Activated CD4-positive, alpha-beta T cell treated with anti-CD3 and anti-CD28 coated beads, Interleukin-2, amount 10 ng/mL, durations not matched to agents 7 days and 5 days (primary cell): Measurements from ENCODE around the gene ADPRS. TPM values are rescaled to one million over a fixed set of nuclear protein-coding genes. Genes with fewer than 3 reads are reported as not detected.

Experiments used
- CTCF ChIA-PET: fragments of 350-600 bp; sonication (Branson Sonifier 250); formaldehyde crosslinking; loops from one replicate; lab custom pipeline; 2021; ENCODE audit warnings: antibody characterized with exemption; lab: Charles Lee
- POLR2A ChIA-PET: fragments of 350-600 bp; sonication (Branson Sonifier 250); formaldehyde crosslinking; loops from one replicate; lab custom pipeline; 2021; ENCODE audit warnings: antibody characterized with exemption; lab: Charles Lee
- DNase-seq: peaks from one replicate; pipeline ENCODE4 v3.0.0-alpha.2; 2020
- H3K27ac Mint-ChIP-seq: one replicate; pipeline ENCODE4 v1.8.0; 2021; ENCODE audit warnings: mild to moderate bottlenecking, moderate library complexity, mixed read lengths
- H3K27me3 Mint-ChIP-seq: one replicate; pipeline ENCODE4 v1.8.0; 2021; ENCODE audit warnings: mixed read lengths
- H3K36me3 Mint-ChIP-seq: one replicate; pipeline ENCODE4 v1.8.0; 2021; ENCODE audit warnings: low read depth, mixed read lengths
- H3K4me1 Mint-ChIP-seq: one replicate; pipeline ENCODE4 v1.8.0; 2021; ENCODE audit warnings: mixed read lengths
- H3K4me3 Mint-ChIP-seq: one replicate; pipeline ENCODE4 v1.8.0; 2021; ENCODE audit warnings: mild to moderate bottlenecking, moderate library complexity, mixed read lengths
- H3K9me3 Mint-ChIP-seq: one replicate; pipeline ENCODE4 v1.8.0; 2021; ENCODE audit warnings: mixed read lengths
- total RNA-seq, 2 experiments: library from RNA; stranded (reverse); gene quantifications; one replicate each; pipeline ENCODE4 v1.2.3, GENCODE V29; 2021

ADPRS gene
- total RNA-seq: 10 to 100 TPM; 27.2 to 29.5 TPM

- no peaks in the 10 kb centered on the region for H3K9me3 Mint-ChIP-seq
- CTCF ChIA-PET: interaction anchor here (0.6 to 0.8 kb wide), 3 partner anchors 16 to 60 kb away, joined by 3 read pairs; partner anchors contain the start of gene TRAPPC3
These were observed at the start of gene ADPRS for GRCh38 chr1:36088577-36089392. Gene ADPRS, plus strand, starts transcription at chr1:36088892. Its CDS starts 13 bp downstream, at chr1:36088905.

DNA sequence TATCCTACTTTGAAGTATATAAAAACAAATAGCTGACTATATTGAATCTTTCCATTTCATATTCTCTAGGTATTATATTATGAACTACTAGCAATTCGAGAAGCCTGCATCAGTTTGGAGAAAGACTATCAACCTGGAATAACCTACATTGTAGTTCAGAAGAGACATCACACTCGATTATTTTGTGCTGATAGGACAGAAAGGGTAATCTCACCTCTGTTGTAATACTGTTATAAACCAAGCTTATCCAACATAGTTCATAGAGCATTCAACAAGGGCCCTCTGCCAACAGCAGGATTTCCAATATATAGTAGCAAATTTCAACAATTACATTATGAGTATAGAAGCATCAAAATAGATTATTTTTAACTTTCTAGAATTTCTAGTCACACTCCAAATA, 48.5 kb upstream of the ADPRS start:
- H3K9me3 Mint-ChIP-seq: no peaks in the 10 kb centered on the region
- POLR2A ChIA-PET: no interaction called here

More at GRCh38 chr1:36088577-36089392, at the start of gene ADPRS:
- peak; percentile 92 for DNase-seq
- peaks cover 18% of the 10 kb centered on the region for H3K4me1 Mint-ChIP-seq
- peak within 1 kb of the TSS; percentile 89 for H3K4me3 Mint-ChIP-seq
- peaks cover 17% of the 10 kb centered on the region for H3K36me3 Mint-ChIP-seq
- H3K27ac Mint-ChIP-seq: peak within 1 kb of the TSS; percentile 87
- peaks cover 9% of the 10 kb centered on the region for H3K27me3 Mint-ChIP-seq
- POLR2A ChIA-PET: no interaction called here

GRCh38 chr1:36051821-36052220, 36.9 kb upstream of the ADPRS start:
- H3K4me3 Mint-ChIP-seq: no peak overlapping the region
- peaks cover 2% of the 10 kb centered on the region for H3K9me3 Mint-ChIP-seq
- DNase-seq: no peak
- H3K27ac Mint-ChIP-seq: no peak overlapping the region
- no peaks in the 10 kb centered on the region for H3K4me1 Mint-ChIP-seq
- H3K36me3 Mint-ChIP-seq: peaks cover 22% of the 10 kb centered on the region
- CTCF ChIA-PET: no interaction called here
- POLR2A ChIA-PET: no interaction called here
- H3K27me3 Mint-ChIP-seq: no peaks in the 10 kb centered on the region

More for the DNA sequence above, 48.5 kb upstream of the ADPRS start:
- Mint-ChIP-seq H3K27ac (no peak overlapping the region), H3K4me3 (no peak overlapping the region), H3K27me3 (no peaks in the 10 kb centered on the region), H3K36me3 (peaks cover 26% of the 10 kb centered on the region), H3K4me1 (no peaks in the 10 kb centered on the region)
- CTCF ChIA-PET: no interaction called here
- DNase-seq: no peak

- ChIA-PET POLR2A (interaction anchor here (0.6 kb wide), 1 partner anchor 124 kb away, joined by 5 read pairs; no protein-coding TSS in a partner anchor), CTCF (interaction anchor here (0.8 to 1.0 kb wide), 2 partner anchors 9 to 149 kb away, joined by 3 to 4 read pairs; no protein-coding TSS in a partner anchor)
- Mint-ChIP-seq H3K4me1 (no peaks in the 10 kb centered on the region), H3K4me3 (no peak overlapping the region), H3K36me3 (peaks cover 6% of the 10 kb centered on the region), H3K27ac (no peak overlapping the region), H3K27me3 (no peaks in the 10 kb centered on the region), H3K9me3 (no peaks in the 10 kb centered on the region)
- no peak for DNase-seq
These were observed 34.7 kb upstream of the ADPRS start for GRCh38 chr1:36053978-36054377.

DNA sequence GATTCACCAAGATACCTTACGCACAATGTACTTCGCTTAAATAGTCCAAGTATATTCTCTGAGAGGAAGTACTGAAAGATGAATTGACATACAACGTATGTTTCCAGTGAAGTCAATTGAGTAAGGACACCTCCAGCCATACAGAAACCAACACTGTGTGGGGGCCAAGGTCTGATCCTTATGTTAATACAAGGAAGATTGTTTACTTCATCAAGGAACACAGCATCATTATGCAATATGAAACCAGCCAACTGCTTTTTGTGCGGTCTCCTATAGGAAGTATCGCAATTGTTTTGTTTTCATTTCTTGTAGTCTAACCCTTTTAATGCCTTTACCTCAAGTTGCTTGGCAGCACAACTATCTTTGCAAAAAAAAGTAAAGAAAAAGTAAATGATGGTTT, 33.0 kb upstream of the ADPRS start:
- ChIA-PET POLR2A (no interaction called here), CTCF (no interaction called here)
- no peaks in the 10 kb centered on the region for H3K27me3 Mint-ChIP-seq
- no peak for DNase-seq
- H3K9me3 Mint-ChIP-seq: no peaks in the 10 kb centered on the region
- H3K27ac Mint-ChIP-seq: no peak overlapping the region
- no peaks in the 10 kb centered on the region for H3K4me1 Mint-ChIP-seq
- no peak overlapping the region for H3K4me3 Mint-ChIP-seq
- H3K36me3 Mint-ChIP-seq: peaks cover 6% of the 10 kb centered on the region

DNA sequence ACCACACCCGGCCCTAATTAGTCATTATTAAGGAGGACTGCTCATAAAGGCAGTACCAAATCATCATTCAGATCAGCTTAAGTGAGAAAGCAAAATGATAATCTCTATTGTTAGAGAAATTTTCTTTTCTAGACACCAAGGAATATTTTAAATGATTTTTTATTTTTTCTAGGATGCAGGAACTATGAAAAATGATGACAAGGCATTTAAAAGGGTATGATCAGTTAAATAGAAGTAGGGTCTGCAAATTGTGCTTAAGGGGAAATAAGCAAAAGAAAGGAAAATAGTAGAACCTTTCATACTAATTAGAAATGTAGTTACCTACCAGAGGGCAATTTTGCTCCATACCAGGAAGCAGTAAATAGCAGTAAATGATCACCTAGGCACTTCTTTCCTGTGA, 26.4 kb upstream of the ADPRS start:
- CTCF ChIA-PET: interaction anchor here (0.7 kb wide), 1 partner anchor 349 kb away, joined by 3 read pairs; no protein-coding TSS in a partner anchor

GRCh38 chr1:36067871-36068270, 20.8 kb upstream of the ADPRS start:
- H3K9me3 Mint-ChIP-seq: no peaks in the 10 kb centered on the region
- no peak overlapping the region for H3K4me3 Mint-ChIP-seq
- DNase-seq: no peak
- no peaks in the 10 kb centered on the region for H3K27me3 Mint-ChIP-seq
- no peaks in the 10 kb centered on the region for H3K36me3 Mint-ChIP-seq
- H3K27ac Mint-ChIP-seq: no peak overlapping the region
- ChIA-PET CTCF (interaction anchor here (0.7 kb wide), 1 partner anchor 18 kb away, joined by 3 read pairs; no protein-coding TSS in a partner anchor), POLR2A (no interaction called here)
- no peaks in the 10 kb centered on the region for H3K4me1 Mint-ChIP-seq

More for the DNA sequence above, 26.4 kb upstream of the ADPRS start:
- Mint-ChIP-seq H3K4me3 (no peak overlapping the region), H3K27me3 (no peaks in the 10 kb centered on the region), H3K36me3 (peaks cover 2% of the 10 kb centered on the region), H3K27ac (no peak overlapping the region), H3K4me1 (no peaks in the 10 kb centered on the region), H3K9me3 (no peaks in the 10 kb centered on the region)
- DNase-seq: no peak
- POLR2A ChIA-PET: no interaction called here

GRCh38 chr1:36068866-36069265, 19.8 kb upstream of the ADPRS start:
- H3K27ac Mint-ChIP-seq: no peak overlapping the region
- ChIA-PET CTCF (no interaction called here), POLR2A (no interaction called here)
- H3K27me3 Mint-ChIP-seq: no peaks in the 10 kb centered on the region
- no peak overlapping the region for H3K4me3 Mint-ChIP-seq
- no peaks in the 10 kb centered on the region for H3K36me3 Mint-ChIP-seq
- no peak for DNase-seq
- H3K9me3 Mint-ChIP-seq: no peaks in the 10 kb centered on the region
- H3K4me1 Mint-ChIP-seq: no peaks in the 10 kb centered on the region

DNA sequence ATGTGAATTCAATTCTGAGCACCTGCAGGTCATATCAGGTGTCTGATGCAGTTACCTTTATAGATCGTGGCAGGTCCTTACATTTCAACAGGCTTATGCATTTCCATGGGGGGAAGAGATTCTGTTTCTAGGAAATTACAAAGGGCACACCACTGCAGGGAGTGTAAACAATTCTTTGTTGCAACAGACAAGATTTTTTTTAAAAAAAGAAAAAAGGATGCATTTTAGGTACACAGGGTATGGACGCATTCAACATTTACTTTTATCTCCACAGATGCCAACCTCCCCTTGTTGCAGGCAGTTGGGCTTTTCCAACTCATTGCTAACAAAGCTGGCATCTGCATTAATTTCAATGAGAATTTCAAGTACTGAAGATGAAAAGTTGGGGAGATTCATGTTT, 18.3 kb upstream of the ADPRS start:
- Mint-ChIP-seq H3K36me3 (no peaks in the 10 kb centered on the region), H3K27me3 (no peaks in the 10 kb centered on the region), H3K27ac (no peak overlapping the region), H3K4me1 (no peaks in the 10 kb centered on the region), H3K9me3 (no peaks in the 10 kb centered on the region), H3K4me3 (no peak overlapping the region)
- ChIA-PET POLR2A (interaction anchor here (0.7 kb wide), 1 partner anchor 332 kb away, joined by 7 read pairs; no protein-coding TSS in a partner anchor), CTCF (no interaction called here)
- DNase-seq: no peak

- no peak overlapping the region for H3K27ac Mint-ChIP-seq
- CTCF ChIA-PET: no interaction called here
These were observed 11.6 kb upstream of the ADPRS start for GRCh38 chr1:36076979-36077573.

GRCh38 chr1:36080236-36080635, 8.5 kb upstream of the ADPRS start:
- Mint-ChIP-seq H3K9me3 (no peaks in the 10 kb centered on the region), H3K4me3 (no peak overlapping the region), H3K4me1 (peaks cover 2% of the 10 kb centered on the region), H3K27me3 (peaks cover 38% of the 10 kb centered on the region), H3K27ac (no peak overlapping the region), H3K36me3 (no peaks in the 10 kb centered on the region)
- POLR2A ChIA-PET: no interaction called here
- no peak for DNase-seq
- CTCF ChIA-PET: no interaction called here

More at GRCh38 chr1:36076979-36077573, 11.6 kb upstream of the ADPRS start:
- no peak for DNase-seq
- H3K4me1 Mint-ChIP-seq: no peaks in the 10 kb centered on the region
- H3K27me3 Mint-ChIP-seq: peaks cover 17% of the 10 kb centered on the region
- H3K9me3 Mint-ChIP-seq: no peaks in the 10 kb centered on the region
- POLR2A ChIA-PET: interaction anchor here (0.6 kb wide), 1 partner anchor 107 kb away, joined by 4 read pairs; no protein-coding TSS in a partner anchor
- no peaks in the 10 kb centered on the region for H3K36me3 Mint-ChIP-seq
- H3K4me3 Mint-ChIP-seq: no peak overlapping the region

DNA sequence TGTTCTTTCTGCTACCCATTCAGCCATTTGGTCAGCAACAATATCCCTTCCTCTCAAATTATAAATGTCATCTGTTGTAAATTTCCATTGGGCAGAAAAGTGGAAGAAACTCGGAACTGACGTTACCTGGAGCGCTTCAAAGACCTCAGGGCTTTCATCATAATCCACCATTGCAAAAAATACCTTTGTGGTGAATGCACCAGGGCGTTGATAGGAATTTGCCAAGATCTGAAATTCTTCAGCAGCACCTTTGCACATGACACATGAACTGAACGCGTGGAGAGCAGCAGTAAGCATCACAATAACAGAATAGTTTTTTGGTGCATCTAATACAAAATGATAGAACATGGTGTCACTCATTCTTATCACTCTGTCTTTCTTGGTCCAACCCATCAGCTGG, 7.9 kb upstream of the ADPRS start:
- ChIA-PET CTCF (no interaction called here), POLR2A (no interaction called here)
- DNase-seq: no peak
- no peaks in the 10 kb centered on the region for H3K9me3 Mint-ChIP-seq
- peaks cover 2% of the 10 kb centered on the region for H3K4me1 Mint-ChIP-seq
- no peak overlapping the region for H3K27ac Mint-ChIP-seq
- no peaks in the 10 kb centered on the region for H3K36me3 Mint-ChIP-seq
- H3K27me3 Mint-ChIP-seq: peaks cover 38% of the 10 kb centered on the region
- H3K4me3 Mint-ChIP-seq: no peak overlapping the region

DNA sequence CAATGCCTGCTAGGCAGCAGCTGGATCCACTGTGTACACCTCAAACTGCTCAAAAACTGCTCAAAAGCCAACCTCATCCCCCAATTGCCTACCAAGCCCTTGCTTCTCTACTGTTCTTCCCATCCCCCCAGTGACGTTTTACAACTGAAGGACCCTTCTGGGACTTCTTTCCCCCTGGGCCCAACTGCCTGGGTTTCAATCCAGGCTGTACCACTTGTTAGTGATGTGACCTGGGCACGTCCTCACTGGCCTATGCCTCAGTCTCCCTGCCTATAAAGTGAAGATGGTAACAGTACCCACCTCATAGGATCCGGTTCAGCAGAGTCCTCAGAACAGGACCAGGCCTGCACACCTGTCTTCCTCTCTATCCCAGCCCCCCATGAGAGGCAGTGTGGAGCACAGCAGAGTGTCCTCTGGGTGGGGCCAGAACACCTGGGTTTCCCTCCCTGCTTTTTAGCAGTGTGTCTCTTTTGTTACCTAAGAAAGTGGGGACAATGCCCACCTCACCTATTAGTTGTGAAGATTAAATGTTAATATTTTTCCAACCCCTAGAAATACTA, 6.7 kb upstream of the ADPRS start:
- H3K4me1 Mint-ChIP-seq: peaks cover 2% of the 10 kb centered on the region
- no peaks in the 10 kb centered on the region for H3K9me3 Mint-ChIP-seq
- H3K27me3 Mint-ChIP-seq: peaks cover 38% of the 10 kb centered on the region
- ChIA-PET CTCF (no interaction called here), POLR2A (no interaction called here)
- no peak overlapping the region for H3K27ac Mint-ChIP-seq
- no peak for DNase-seq
- no peak overlapping the region for H3K4me3 Mint-ChIP-seq
- no peaks in the 10 kb centered on the region for H3K36me3 Mint-ChIP-seq
